22Rv1 (cell line): ENCODE results near the gene WDR48.

Source experiments
- H3K27ac ChIP-seq: fragments of 450-650 bp; 2 replicates; pipeline ENCODE4 v1.5.1; 2017
- CTCF ChIP-seq: fragments of 450-650 bp; IDR thresholded peaks from 2 replicates; pipeline ENCODE4 v1.5.1; 2017; ENCODE audit warnings: mild to moderate bottlenecking
- ZFX ChIP-seq: fragments of 450-650 bp; IDR thresholded peaks from 2 replicates; pipeline ENCODE4 v1.6.1; 2017; ENCODE audit warnings: antibody characterized with exemption, borderline replicate concordance

WDR48 gene

GRCh38 chr3:39096775-39097174 is 45.0 kb downstream of the WDR48 start:
- TF ChIP-seq ZFX (no peak), CTCF (no peak)
- H3K27ac ChIP-seq: no peak overlapping the region

- no peak overlapping the region for H3K27ac ChIP-seq
- no peak for TF ChIP-seq ZFX
- no peak for TF ChIP-seq CTCF
Measured at GRCh38 chr3:39097716-39098472, 46.1 kb downstream of the WDR48 start.

GRCh38 chr3:39098473-39099000 is 46.7 kb downstream of the WDR48 start:
- H3K27ac ChIP-seq: no peak overlapping the region
- TF ChIP-seq ZFX (no peak), CTCF (no peak)

GRCh38 chr3:39099242-39099641 is 47.4 kb downstream of the WDR48 start:
- H3K27ac ChIP-seq: no peak overlapping the region
- TF ChIP-seq CTCF (no peak), ZFX (no peak)

GRCh38 chr3:39099738-39100499 is 48.1 kb downstream of the WDR48 start:
- TF ChIP-seq ZFX (no peak), CTCF (no peak)
- H3K27ac ChIP-seq: no peak overlapping the region

- H3K27ac ChIP-seq: no peak overlapping the region
- TF ChIP-seq CTCF: no peak
- TF ChIP-seq ZFX: no peak
Measured at GRCh38 chr3:39100500-39100886, 48.7 kb downstream of the WDR48 start.
